Cardiac muscle cell (in vitro differentiated cells and primary cell): ENCODE measurements around the gene SMIM26. TPM values are rescaled to one million over a fixed set of nuclear protein-coding genes. Genes with fewer than 3 reads are reported as not detected.

Experiments
- DNase-seq, 2 donors: peaks; one replicate each; pipeline versions ENCODE4 v3.0.0 to v3.0.0-alpha.2; 2010 to 2017; ENCODE audit warnings: low read depth in 1 of 2, low spot score in 1 of 2
- H3K27ac ChIP-seq: fragments of 200-600 bp; sonication (generic); 2 replicates; pipeline ENCODE4 v1.5.1; 2016
- H3K27me3 ChIP-seq: fragments of 200-600 bp; sonication (generic); 2 replicates; pipeline ENCODE4 v1.6.0; 2016; ENCODE audit warnings: control low read depth
- H3K36me3 ChIP-seq: fragments of 200-600 bp; sonication (generic); 2 replicates; pipeline ENCODE4 v1.5.1; 2016; ENCODE audit warnings: control low read depth
- H3K4me1 ChIP-seq: fragments of 200-600 bp; sonication (generic); 2 replicates; pipeline ENCODE4 v1.8.1; 2017; ENCODE audit warnings: low read depth, mild to moderate bottlenecking, mixed run types
- H3K4me3 ChIP-seq: fragments of 200-600 bp; sonication (generic); 2 replicates; pipeline ENCODE4 v1.5.1; 2016; ENCODE audit warnings: mild to moderate bottlenecking
- H3K9me3 ChIP-seq: fragments of 200-600 bp; sonication (generic); 2 replicates; pipeline ENCODE4 v1.5.1; 2017; ENCODE audit warnings: low read depth, mild to moderate bottlenecking, control low read depth
- polyA plus RNA-seq: library from polyadenylated mRNA; unstranded; fragments of >200 nt; fragmentation: Nextera tagmentation; extraction: Ambion mirVana; gene quantifications from 2 replicates; pipeline ENCODE4 v1.2.1, GENCODE V29; 2016
- total RNA-seq: library from RNA; depleted of rRNA; stranded (reverse); fragments of >200 nt; gene quantifications from 2 replicates; pipeline ENCODE4 v1.2.3, GENCODE V29; 2016
- TF ChIP-seq, protein P1 (sequence below): IDR thresholded peaks from 2 replicates; pipeline ENCODE4 v1.5.1; 2012; ENCODE audit warnings: low read depth, mild to moderate bottlenecking, low read length

Gene SMIM26
- total and polyA plus RNA-seq, 2 experiments from 2014 or later: 152 to 167 TPM

DNA sequence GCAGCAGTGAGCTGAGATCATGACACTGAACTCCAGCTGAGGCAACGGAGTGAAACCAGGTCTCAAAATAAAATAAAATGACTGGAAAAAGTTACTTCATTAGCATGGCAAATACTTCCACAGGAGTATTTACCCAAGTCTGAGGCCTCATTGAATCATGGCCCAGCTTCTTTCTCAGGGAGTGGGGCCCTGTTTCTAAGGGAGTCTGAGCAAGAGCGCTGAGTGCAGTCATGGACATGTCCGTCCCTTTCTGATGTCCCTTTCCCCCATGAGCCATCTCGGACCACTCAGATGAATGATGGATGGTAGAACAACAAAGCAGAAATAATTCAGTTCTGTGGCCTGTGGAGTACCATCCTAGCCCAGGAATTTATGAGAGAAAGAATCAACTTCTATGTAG, 12.8 kb downstream of the SMIM26 start:
- DNase-seq: no peak
- Histone ChIP-seq H3K9me3 (no peaks in the 10 kb centered on the region), H3K36me3 (no peaks in the 10 kb centered on the region), H3K27me3 (no peaks in the 10 kb centered on the region), H3K27ac (no peak overlapping the region), H3K4me1 (no peaks in the 10 kb centered on the region), H3K4me3 (no peak overlapping the region)
- TF ChIP-seq, protein P1, sequence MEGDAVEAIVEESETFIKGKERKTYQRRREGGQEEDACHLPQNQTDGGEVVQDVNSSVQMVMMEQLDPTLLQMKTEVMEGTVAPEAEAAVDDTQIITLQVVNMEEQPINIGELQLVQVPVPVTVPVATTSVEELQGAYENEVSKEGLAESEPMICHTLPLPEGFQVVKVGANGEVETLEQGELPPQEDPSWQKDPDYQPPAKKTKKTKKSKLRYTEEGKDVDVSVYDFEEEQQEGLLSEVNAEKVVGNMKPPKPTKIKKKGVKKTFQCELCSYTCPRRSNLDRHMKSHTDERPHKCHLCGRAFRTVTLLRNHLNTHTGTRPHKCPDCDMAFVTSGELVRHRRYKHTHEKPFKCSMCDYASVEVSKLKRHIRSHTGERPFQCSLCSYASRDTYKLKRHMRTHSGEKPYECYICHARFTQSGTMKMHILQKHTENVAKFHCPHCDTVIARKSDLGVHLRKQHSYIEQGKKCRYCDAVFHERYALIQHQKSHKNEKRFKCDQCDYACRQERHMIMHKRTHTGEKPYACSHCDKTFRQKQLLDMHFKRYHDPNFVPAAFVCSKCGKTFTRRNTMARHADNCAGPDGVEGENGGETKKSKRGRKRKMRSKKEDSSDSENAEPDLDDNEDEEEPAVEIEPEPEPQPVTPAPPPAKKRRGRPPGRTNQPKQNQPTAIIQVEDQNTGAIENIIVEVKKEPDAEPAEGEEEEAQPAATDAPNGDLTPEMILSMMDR: no peak

DNA sequence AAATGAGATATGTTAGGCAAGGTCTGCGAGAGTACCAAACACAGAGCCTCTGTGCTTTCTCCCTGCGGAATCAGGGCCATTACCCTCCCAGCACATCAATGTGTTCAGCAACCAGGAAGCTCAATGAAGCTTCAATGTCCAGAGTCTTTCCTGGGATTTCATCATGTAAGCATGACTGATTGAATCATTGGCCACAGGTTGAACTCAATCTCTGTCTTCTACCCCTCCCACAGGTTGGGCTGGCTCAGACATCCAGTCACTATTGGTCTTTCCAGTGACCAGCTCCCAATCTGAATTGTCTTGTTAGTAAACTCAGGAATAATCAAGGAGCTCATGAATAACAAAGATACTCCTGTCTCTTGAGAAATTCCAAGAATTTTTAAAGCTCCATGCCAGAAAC, 17.9 kb downstream of the SMIM26 start:
- H3K4me1 ChIP-seq: no peaks in the 10 kb centered on the region
- H3K4me3 ChIP-seq: no peak overlapping the region
- TF ChIP-seq, protein P1: no peak
- peak in 1 of 2 donors; percentile 65 for DNase-seq
- H3K27ac ChIP-seq: no peak overlapping the region
- no peaks in the 10 kb centered on the region for H3K9me3 ChIP-seq
- H3K27me3 ChIP-seq: no peaks in the 10 kb centered on the region
- H3K36me3 ChIP-seq: no peaks in the 10 kb centered on the region

DNA sequence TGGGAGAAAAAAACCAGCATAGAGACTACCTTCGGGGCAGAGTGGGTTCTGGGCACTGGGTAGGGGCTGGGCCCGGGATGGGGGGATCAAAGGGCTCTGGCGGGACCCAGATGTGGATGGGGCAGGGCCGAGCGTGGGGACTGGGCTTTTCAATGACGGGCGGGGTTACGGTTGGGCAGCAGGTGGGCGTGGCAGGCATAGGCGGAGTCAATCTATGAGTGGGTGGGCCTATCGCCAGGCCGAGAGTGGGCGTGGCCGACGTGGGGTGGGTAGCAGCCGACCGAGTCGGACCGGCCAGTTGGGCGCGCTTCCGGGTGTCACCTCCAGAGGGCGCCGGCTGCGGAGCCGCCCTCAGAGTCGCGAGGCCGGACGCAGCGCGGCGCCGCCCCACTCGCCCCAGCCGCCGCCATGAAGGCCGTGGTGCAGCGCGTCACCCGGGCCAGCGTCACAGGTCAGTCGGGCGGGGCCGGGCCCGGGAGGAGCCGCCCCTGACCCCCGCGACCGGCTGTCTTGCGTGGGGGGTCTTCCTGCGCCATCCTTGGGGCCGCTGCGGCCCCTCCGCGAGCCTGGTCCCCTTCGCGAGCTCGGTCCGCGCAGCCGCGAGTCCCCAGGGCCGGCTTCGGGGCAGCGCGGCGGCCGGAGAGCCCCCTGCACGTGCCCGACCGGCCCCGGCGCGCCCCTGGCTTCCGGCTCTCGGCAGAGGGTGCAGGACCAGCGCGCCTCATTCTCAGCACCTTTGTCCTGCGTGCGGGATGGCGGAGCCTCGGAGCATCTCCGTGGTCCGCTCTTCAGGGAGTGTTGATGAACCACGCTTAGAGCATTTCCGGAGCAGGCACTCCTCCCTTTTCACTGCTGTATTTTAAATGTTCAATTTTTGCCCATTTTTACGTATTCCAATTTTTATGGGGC, 20.7 kb downstream of the SMIM26 start, which contains the start of gene DTD1:
DTD1 (plus strand) TSS at position 390 of the 909 bp plus-strand sequence; CDS start at position 409, 19 bp downstream.
- Histone ChIP-seq H3K27ac (no peak within 1 kb of the TSS), H3K27me3 (no peaks in the 10 kb centered on the region)

DNA sequence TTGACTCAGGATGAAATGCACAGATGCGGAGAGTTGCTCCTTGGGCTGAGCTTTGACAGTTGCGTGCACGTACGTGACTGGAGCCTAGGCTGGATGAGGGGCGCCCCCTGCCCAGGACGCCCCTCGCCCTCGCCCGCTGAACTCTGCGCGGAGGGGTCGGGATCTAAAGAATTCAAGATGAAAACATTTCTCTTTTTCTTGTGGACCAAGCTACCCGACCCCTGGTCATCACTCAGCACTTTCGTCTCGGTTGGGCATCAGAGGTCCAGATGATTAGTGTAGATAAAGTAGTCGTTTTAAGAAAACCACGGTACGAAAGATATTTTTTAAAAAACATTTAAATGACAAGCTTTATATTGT, 21.3 kb downstream of the SMIM26 start:
- Histone ChIP-seq H3K27me3 (no peaks in the 10 kb centered on the region), H3K9me3 (no peaks in the 10 kb centered on the region), H3K36me3 (no peaks in the 10 kb centered on the region), H3K4me1 (no peaks in the 10 kb centered on the region), H3K4me3 (peak overlapping the region; percentile 93), H3K27ac (no peak overlapping the region)
- DNase-seq: no peak
- TF ChIP-seq, protein P1: no peak

More for the DNA sequence above, 20.7 kb downstream of the SMIM26 start, which contains the start of gene DTD1:
- Histone ChIP-seq H3K9me3 (no peaks in the 10 kb centered on the region), H3K4me1 (no peaks in the 10 kb centered on the region), H3K4me3 (peak within 1 kb of the TSS; percentile 93), H3K36me3 (no peaks in the 10 kb centered on the region)
- TF ChIP-seq, protein P1: peak; percentile 59
- DNase-seq: peak; percentile 91 to 92

DNA sequence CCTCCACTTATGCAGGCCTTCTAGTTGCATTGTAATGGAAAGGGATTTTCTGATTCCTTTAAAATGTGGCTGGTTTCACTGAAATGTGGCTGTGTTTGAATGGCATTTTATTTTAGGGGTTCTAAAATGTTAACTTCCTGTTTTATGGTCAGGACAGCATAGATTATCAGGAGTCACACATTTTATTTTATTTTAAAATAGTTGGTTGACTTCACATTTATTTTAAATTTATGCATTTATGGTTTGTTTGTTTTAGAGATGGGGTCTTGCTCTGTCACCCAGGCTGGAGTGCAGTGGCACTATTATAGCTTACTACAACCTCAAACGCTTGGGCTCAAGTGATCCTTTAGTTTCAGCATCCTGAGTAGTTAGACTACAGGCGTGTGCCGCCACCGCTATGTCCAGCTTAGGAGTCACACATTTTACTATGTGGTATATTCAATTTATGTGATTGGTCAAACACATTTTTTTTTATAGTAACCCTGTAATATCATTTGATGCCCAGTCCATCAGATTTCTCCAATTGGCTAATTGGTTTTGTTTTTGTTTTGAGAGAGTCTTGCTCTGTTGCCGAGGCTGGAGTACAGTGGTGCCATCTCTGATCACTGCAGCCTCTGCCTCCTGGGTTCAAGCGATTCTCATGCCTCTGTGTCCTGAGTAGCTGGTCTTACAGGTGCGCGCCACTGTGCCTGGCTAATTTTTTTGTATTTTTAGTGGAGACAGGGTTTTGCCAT, 22.9 kb downstream of the SMIM26 start:
- DNase-seq: no peak
- no peaks in the 10 kb centered on the region for H3K36me3 ChIP-seq
- TF ChIP-seq, protein P1: no peak
- no peaks in the 10 kb centered on the region for H3K27me3 ChIP-seq
- no peaks in the 10 kb centered on the region for H3K4me1 ChIP-seq
- no peak overlapping the region for H3K4me3 ChIP-seq
- no peak overlapping the region for H3K27ac ChIP-seq
- no peaks in the 10 kb centered on the region for H3K9me3 ChIP-seq
